GM19452 (cell line): ENCODE data around the gene KDM2A.
"Not testable (repeated sequence)": the region's sequence is repeated elsewhere in the genome, so short reads cannot be mapped to it uniquely, and the experiment has no call there.

Experiments
- ATAC-seq: cut with Tn5 transposase; IDR thresholded peaks from one replicate; pipeline ENCODE4 v1.9.1; 2021; ENCODE audit not compliant: unreplicated experiment

The KDM2A gene

DNA sequence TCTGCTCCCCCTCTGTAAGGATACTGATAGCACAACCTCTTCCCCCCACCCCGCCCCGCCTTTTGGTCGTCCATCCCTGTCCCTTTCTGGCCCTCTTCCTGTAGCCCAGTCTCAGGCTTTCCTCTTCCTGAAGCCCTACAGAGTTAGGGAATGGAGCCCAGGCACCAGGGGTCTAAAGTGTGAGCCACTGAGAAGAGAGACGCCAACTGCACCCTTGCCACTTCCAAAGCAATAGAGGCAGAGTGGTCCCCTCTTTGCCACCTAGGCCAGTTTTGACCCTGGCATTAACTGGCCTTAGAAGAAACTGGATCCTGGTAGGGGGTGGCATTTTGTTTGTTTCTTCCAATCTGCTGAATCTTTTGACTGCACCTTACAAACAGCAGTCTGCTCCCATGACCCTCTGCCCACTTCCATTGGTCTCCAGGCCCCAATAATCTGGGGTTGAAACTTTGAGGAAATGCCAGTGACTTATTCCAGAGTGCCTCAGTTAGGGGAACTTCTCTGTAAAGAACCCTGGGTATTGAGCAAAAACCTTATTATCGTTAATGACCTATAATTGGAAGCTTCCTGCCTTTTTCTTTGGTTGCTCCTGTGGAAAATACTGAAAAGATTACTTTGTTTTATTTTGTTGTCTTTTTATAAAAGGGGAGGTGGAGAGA, 137.5 kb downstream of the KDM2A start:
- ATAC-seq = no peak

DNA sequence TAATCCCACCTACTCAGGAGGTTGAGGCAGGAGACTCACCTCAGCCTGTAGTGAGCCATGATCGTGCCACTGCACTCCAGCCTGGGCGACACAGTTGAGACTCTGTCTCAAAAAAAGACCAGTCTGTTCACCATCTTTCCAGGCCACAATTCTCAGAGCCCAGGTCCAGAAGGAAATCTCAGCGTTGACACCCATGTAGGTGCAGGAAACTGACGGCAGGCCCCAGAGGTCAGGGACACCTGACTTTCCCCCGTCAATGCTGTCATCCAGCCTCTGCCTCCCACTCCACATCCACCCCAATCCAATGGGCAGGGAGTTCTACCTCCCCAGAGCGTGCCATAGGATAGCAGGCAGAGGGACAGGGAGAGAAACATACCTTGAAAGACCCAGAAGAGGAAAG, 141.3 kb downstream of the KDM2A start:
- no peak for ATAC-seq

DNA sequence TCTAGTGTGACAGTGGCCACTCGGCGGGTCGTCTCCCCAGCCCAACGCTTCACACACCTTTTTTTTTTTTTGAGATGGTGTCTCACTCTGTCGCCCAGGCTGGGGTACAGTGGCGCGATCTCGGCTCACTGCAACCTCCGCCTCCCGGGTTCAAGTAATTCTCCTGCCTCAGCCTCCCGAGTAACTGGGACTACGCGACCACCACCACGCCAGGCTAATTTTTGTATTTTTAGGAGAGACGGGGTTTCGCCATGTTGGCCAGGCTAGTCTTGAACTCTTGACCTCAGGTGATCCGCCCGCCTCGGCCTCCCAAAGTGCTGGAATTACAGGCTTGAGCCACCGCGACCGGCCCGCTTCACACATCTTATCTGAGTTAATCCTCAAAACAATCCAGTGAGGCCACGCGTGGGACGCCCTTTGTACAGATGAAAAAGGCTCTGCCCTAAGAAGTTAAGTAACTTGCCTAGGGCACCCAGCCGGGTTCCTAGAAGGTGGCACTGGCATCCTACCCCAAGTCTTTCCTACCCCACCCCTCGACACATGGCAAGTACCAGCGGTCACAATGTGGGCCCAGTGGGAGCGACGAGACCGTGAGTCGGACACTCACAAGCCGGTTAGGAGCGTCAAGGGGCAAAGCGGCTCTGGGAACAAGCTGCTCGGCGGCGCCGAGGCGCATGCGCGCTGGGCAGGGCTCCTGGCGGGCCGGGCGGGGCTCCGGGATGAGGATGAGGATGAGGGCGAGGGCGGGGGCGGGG, 142.0 kb downstream of the KDM2A start:
- ATAC-seq = not testable (repeated sequence)

DNA sequence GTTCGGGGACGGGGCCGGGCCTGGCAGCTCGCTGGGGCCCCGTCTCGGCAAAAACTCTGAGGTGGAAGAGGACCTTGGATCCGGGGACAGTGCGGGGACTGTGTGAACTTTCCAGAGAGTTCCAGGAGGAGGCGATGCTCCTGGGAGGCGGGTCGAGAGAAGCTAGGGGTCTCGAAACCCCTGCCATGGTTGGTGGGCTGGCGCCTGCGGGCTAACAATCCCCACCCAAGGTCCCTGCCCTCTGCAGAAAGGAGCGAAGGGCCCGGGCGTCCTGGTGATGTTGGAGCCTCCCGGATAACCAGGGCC, 142.5 kb downstream of the KDM2A start:
- ATAC-seq = no peak

DNA sequence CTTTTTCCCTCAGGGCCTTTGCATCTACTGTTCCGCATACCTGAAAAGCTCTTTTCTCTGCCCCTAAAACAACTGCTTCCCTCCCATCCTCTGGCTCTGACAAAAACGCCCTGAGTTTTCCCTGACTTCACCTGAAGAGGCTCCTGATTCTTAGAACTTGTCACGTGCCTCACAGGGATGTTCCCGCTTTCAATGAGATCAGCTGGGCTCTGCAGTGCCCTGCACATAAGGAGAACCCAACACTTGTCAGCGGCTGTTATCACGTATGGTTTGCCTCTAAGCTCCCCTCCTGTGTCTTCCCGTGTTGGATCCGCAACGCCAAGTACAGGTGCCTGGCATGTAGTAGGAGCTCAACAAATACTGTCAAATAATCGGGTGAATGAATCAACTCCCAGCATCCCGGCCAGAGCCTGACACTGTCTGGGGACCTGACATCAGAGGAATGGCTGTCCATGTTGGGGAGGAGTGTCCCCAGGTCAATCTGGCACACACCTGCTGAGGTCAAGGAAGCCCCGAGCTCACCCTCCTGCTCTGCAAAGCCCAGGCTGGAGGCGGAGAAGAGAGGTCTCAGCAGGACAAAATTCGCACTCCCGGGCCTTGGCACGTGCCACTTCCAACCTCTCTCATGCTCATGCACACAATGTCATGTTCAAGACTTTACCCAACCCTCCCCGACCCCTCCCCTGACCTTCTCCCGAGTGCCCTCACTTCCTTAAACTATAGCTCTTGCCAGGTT, 143.1 kb downstream of the KDM2A start:
- no peak for ATAC-seq

DNA sequence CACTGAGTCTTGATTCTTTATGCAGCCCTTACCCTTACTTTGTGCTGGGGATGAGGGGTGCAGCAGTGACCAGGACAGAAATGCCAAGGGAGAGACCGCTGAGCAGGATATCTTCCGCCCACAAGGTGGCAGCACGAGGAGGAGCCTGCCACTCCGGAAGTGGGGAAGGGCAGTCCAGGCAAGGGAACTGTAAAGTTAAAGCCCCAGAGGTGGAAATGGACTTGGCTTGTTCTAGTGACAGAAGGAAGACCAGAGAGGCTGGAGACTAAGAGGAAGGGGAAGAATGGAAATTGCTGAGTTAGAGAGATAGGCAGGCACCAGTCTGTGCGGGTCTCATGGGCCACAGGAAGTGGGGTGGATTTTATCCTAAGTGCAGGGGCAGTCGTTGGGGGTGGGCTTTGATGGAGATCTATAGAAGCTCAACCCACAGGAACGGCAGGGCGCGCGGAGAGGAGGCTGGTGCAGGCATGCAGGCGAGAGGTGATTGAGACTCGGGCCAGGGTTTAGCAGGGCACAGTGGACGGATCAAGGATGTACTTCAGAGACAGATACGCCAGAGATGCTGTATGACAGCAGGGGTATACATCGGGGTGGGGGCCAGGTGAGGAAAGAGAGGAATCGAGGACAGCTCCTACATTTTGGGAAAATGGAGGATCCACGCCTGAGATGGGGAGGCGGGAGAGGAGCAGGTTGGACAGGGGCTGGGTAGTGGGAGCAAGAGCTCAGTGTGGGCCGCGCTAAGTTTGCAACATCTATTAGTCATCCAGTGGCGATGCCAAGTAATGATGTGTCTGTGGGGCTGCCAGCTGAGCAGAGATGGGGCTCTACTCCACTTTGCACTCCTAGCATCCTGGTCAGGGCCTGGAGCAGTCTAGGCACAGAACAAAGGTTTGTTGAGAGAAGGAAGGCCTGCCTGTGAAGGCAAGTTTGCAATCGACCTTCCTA, 143.9 kb downstream of the KDM2A start:
- no peak for ATAC-seq

DNA sequence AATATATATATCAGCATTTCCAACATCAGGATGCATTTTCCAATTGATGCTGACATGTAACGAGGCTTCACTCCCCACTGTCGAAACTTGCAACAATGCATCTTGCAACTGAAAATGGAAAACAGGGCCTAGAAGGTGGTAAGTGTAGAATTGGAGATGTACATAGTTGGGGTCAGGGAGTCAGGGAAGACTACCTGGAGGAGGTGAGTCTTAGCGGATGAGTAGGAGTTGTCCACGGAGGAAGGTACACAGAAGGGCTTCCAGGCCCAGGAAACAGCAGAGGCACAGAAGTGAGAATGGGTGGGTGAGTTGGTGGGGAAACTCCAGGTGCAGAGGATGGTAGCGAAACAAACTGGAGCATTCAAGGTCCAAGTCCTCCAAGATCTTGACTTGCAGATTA, 145.2 kb downstream of the KDM2A start:
- ATAC-seq = no peak

DNA sequence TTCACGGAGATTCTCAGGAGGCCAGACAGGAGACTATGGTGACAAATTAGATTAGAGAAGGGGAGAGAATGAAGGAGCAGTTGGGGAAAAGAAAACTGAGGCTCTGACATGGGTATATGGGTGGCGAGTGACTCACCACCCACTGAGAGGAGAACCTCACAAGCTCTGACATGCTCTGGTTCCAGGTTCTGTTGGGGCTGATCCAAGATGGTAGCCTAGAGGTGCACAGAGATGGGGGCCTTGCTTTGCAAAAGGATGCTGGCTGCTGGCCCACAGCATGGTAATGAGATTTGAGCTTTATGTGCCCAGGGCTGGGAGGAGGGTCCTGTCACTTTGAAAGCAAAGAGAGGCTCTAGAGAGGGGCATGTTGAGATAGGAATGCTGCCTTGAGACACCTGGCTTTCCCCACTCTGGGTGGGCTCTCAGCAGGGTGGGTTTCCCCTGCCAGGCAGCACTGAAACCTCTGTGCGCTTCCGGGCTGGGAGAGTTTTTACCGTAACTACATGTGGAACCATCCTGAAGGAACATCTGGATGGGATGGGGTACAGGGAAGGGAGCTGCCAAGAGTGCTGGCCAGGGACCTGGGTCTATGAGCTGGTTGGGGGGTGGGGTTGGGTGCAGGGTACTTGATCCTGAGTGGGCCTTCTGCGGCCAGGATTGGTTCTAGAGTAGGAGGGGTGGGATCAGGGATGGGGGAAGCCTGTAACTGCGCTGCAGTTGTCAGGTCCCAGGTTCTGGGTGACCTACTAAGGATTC, 146.0 kb downstream of the KDM2A start:
- no peak for ATAC-seq

DNA sequence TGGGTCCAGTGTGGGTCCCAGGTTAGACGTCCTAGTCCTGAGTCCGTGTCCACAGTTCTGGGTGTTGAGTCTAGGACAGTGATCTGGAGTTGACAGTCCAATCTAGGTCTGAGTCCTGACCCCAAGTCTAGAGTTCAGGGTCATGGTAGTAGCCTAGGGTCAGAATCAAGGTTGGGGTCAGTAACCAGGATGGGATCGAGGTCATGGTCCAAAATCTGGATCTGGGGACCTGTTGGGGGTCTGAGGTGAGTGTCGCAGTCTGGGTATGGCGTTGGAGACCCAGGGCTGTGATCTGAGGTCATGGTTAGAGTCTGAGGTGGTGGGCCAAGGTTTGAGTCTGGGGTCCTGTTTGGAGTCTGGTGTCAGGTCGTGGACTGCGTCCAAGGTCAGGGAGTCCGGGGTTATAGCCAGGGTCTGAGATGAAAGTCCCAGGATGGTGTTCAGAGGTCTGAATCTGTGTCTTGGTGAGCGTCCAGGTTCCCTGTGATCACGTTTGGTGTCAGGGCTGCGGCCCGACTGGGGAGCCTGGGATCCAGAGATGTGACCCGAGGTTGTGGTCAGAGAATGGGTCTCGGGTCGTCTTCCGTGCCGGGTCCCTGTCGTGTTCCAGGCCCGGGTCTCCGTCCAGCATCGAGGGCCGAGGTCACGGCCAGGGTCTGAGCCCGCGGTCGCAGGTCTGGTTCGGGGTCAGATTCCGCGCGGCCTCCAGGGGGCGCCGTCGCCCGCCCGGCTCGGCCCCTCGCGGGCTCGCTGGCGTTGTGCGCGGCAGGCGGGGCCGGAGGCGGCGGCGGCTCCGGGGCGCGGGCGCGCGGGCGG, 146.8 kb downstream of the KDM2A start:
- peak; percentile 38 for ATAC-seq

DNA sequence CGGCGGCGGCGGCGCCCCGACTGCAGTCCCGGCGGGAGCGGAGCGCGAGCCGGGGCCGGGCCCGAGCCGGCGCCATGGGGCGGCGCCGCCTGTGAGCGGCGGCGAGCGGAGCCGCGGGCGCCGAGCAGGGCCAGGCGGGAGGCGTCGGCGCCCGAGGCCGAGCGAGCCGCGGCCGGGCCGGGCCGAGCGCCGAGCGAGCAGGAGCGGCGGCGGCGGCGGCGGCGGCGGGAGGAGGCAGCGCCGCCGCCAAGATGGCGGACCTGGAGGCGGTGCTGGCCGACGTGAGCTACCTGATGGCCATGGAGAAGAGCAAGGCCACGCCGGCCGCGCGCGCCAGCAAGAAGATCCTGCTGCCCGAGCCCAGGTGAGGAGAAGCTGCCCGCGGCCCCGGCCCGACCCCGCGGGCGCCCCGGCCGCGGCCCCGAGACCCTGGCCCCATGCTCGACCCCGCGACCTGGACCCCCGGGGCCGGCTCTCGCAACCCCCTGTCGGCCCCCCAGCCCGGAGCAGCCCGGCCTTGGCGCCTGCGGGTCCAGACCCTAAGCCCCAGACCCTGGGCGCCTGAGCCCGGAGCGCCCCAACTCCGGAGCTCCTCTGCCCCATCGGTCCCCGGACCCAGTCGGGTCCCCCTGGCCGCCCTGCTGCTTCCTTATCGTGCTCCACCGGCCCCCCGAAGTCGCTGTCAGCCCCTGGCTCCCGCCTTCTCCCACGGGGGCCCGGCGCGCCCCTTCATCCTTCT, 147.6 kb downstream of the KDM2A start, which contains the start of gene GRK2:
Gene GRK2 (plus strand): TSS at position 25 of the 739 bp plus-strand sequence. CDS start 227 bp downstream, at position 252.
- no peak for ATAC-seq

DNA sequence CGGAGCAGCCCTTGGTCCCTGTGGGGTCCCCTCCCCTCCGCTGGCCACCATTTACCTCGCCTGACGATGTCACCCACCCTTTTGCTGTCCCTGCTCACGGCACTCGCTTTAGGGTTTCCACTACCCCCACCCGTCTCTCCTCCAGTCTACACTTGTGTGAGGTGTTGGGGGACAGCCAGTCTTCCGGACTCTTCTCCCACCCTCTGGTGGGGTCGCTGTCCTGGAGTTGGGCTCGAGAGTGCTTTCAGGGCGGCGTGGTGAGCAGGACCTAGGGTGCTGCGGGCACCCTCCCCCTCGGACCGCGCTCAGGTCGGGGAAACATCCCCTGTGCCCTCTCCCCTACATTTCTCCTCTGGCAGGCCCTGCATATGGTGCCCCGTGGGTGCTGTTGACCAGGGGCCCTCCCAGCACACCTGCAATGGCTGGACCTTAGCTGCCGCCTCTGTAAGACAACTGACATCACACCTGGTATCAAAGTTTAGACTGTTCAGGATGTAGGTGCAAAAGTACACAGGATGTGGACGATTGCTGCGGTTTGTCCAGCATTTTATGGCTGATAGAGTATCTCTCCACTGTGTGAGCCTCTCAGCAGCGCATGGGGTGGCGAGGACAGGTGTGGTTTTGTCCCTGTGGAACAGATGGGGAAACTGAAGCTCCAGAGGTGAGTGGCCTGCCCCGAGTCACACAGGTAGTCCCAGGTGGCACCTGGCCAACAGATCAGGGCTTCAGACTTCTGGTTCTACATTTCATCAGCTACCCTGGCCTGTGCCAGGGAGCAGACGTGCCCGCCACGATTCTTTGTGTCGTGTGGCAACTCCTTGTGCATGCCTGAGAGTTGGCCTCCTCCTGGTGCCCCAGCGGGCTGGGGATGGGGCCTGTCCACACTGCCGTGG, 148.4 kb downstream of the KDM2A start:
- no peak for ATAC-seq

DNA sequence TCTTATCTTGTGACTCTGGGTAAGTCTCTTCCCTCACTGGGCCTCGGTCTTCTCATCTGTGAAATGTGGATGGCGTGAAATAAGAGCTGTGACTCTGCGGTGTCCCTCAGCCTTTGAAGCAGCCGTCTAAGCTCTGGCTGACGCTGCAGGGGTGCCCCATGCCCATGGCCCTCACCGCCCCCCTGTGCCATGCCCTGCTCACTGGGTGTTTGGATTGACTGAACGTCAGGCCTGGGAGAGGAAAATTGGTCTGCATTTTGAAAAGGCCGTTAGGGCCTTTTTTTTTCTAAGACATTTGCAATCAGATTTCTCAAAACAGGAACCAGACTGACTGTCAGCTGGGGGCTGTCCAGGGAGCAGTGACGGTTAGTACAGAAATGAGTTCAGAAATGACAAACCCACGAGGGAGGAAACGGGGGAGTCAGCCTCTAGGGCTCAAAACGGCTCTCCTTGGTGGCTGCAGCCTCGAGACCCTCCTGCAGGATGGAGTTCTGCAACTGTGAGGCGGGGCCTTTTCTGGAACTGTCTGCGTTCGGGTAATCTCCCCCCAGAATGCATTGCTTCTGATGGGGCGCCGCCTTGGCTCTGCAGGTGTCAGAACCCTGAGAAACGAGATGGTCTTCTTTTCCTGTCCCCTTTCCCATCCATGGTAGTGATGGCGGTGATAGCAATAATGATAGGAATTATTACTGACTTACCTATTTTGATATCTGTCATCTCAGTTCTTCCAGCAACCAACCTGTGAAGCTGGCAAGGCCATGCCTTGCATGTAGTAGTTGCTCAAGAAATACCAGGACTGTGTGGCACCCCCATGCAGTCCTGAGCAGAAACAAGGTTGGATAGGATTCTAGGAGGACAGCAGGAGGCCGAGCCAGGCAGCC, 149.3 kb downstream of the KDM2A start:
- ATAC-seq = peak; percentile 39

DNA sequence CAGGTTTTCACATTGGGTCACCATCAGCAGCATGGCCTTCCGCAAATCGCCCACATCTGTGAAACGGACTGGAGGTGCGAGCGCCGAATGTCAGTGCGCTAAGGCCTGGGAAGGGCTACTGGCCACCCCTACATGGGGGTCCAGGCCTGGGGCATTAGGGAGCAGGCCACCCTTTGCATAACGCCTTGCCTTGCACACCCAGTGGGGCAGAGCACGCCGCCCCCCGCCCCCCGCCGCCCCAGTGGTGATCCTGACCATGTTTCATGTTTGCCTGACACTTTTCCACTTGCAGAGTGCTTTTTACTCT, 149.9 kb downstream of the KDM2A start:
- no peak for ATAC-seq

DNA sequence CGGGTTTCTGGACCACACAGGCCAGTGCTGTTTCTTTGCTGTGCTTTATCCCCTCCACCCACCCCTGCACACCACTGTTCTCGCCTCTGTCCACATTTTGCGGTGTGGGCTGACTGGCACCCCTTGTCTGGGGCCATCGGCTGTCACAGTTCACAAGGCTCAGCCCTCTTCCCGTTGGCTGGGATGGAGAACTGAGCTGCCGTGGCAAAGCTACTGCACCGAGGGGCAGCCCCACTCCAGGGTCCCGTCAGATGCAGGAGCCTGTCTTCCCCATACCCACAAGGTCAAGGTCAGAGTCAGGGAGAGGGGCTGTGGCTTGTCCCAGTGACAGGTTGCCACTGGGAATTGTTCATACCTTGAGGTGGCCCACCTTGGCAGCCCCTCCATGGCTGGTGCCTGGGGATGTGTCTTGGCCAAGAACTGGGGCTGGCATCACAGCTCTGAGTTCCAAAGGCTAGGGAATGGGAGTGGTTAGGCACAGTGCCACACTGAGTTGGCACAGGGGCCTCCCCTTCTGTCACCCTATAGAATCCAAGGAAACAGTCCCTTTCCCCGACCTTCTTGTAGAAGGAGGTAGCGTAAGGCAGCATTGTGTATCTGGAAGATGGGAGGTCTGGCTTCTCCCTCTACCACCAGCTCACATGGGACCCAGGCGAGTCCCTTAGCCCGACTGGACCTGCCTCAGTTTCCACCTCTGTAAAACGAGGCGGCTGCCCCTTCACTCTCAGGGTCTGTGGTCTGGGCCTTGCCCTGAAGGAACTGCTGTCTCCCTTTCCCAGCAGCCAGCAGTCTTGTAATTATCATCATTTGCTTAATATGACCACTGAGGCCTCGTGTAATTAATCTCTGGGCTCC, 150.6 kb downstream of the KDM2A start:
- ATAC-seq = no peak

DNA sequence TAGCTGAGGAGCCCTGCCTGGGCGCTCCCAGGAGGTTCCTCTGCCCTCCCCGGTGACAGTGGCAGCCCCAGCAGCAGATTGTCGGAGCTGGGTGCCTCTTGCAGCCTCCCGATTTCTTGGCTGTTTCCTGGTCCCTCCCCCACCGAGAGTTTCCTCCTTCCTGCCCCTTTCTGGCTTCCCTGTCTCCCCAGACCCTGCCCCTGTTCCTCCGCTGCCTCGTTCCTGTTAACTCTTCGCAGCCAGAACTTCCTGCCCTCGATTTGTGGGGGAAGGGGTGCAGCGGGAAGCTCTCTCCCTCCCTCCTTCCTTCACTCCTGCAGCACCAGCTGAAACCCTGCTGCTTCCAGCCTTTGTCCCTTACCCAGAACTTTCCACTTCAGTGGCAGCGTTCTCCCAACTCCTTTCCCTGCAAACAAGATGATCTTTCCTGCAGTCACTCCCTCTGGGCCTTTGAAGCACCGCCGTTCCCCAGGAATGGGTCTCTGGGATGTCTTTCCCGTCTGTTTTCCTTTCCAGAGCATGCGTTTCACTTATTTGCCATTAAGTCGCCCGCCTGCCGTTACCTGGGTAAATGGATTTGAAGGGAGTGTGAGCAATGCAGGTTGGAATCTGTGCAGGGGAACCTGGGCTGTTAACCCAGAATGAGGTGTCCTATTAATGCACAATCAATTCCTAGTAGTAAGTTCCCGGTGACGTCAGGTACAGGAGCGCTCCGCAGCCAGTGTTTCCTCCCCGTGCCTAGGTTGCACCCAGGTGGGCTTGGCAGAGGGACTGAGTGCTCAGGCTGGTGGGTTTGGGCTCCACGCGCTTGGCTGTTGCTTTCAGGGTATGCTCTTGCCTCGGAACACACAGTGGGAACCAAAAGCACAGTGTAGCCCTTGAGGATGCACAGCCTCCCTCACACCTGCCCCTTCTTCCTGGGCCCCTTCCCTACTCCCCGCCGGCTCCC, 151.5 kb downstream of the KDM2A start:
- no peak for ATAC-seq
